ENCODE results near the gene C11orf97. TPM values are rescaled to one million over a fixed set of nuclear protein-coding genes. Genes with fewer than 3 reads are reported as not detected.
A peak's percentile ranks its signal among the peaks of the same experiment; 100 is the strongest.

The C11orf97 gene
- total RNA-seq, 4 donors from 2014 or later: not detected

- Histone ChIP-seq H3K27ac (no peak overlapping the region), H3K4me1 (peaks cover 0 to 17% (median 0%) of the 10 kb centered on the region in 3 donors), H3K27me3 (no peaks in the 10 kb centered on the region), H3K36me3 (no peaks in the 10 kb centered on the region), H3K4me3 (no peak overlapping the region), H3K9me3 (no peaks in the 10 kb centered on the region)
- TF ChIP-seq CTCF (IDR thresholded peaks at IDR 0.05): no peak
- TF ChIP-seq POLR2A (IDR thresholded peaks at IDR 0.05): no peak
- TF ChIP-seq EP300 (IDR thresholded peaks at IDR 0.05): no peak
- TF ChIP-seq POLR2AphosphoS5 (IDR thresholded peaks at IDR 0.05): no peak
- ATAC-seq: no peak
- WGBS, 2 donors (ENCODE audit: low coverage in 1 of 2): 100% methylated on average over 1 of the region's 1 CpG
Observed at GRCh38 chr11:94558468-94558867, 46.2 kb downstream of the C11orf97 start.

GRCh38 chr11:94558932-94559331 is 46.7 kb downstream of the C11orf97 start:
- Histone ChIP-seq H3K4me3 (no peak overlapping the region), H3K9me3 (no peaks in the 10 kb centered on the region), H3K27me3 (no peaks in the 10 kb centered on the region), H3K27ac (no peak overlapping the region), H3K4me1 (peaks cover 0 to 22% (median 0%) of the 10 kb centered on the region in 3 donors), H3K36me3 (no peaks in the 10 kb centered on the region)
- TF ChIP-seq POLR2AphosphoS5 (IDR thresholded peaks at IDR 0.05) (no peak), CTCF (IDR thresholded peaks at IDR 0.05) (no peak), POLR2A (IDR thresholded peaks at IDR 0.05) (no peak), EP300 (IDR thresholded peaks at IDR 0.05) (no peak)
- WGBS, 2 donors (ENCODE audit: low coverage in 1 of 2): 80 to 95% methylated on average over 1 to 4 of the region's 4 CpGs
- no peak for ATAC-seq

- Histone ChIP-seq H3K4me1 (peaks cover 0 to 22% (median 0%) of the 10 kb centered on the region in 3 donors), H3K4me3 (no peak overlapping the region)
- no peak for ATAC-seq
Observed at GRCh38 chr11:94559361-94559760, 47.1 kb downstream of the C11orf97 start.

GRCh38 chr11:94560834-94561233 is 48.6 kb downstream of the C11orf97 start:
- H3K36me3 ChIP-seq: no peaks in the 10 kb centered on the region
- no peaks in the 10 kb centered on the region for H3K27me3 ChIP-seq
- no peak overlapping the region for H3K27ac ChIP-seq
- H3K4me3 ChIP-seq: no peak overlapping the region
- 81% methylated on average over 3 of the region's 3 CpGs; no CpG with 5 or more reads in 1 of the 2 donors for WGBS, 2 donors (ENCODE audit: low coverage in 1 of 2)
- TF ChIP-seq POLR2AphosphoS5 (IDR thresholded peaks at IDR 0.05) (no peak), EP300 (IDR thresholded peaks at IDR 0.05) (no peak), CTCF (IDR thresholded peaks at IDR 0.05) (no peak), POLR2A (IDR thresholded peaks at IDR 0.05) (no peak)
- no peaks in the 10 kb centered on the region for H3K9me3 ChIP-seq
- ATAC-seq: no peak
- peaks cover 0 to 22% (median 0%) of the 10 kb centered on the region in 3 donors for H3K4me1 ChIP-seq

More at GRCh38 chr11:94559361-94559760, 47.1 kb downstream of the C11orf97 start:
- Histone ChIP-seq H3K27me3 (no peaks in the 10 kb centered on the region), H3K27ac (no peak overlapping the region), H3K9me3 (no peaks in the 10 kb centered on the region), H3K36me3 (no peaks in the 10 kb centered on the region)
- WGBS, 2 donors (ENCODE audit: low coverage in 1 of 2): 67 to 74% methylated on average over 1 to 2 of the region's 2 CpGs
- no peak for TF ChIP-seq EP300 (IDR thresholded peaks at IDR 0.05)
- TF ChIP-seq POLR2AphosphoS5 (IDR thresholded peaks at IDR 0.05): no peak
- TF ChIP-seq CTCF (IDR thresholded peaks at IDR 0.05): no peak
- no peak for TF ChIP-seq POLR2A (IDR thresholded peaks at IDR 0.05)

GRCh38 chr11:94563176-94563847 is 51.1 kb downstream of the C11orf97 start:
- Histone ChIP-seq H3K27me3 (no peaks in the 10 kb centered on the region), H3K4me3 (no peak overlapping the region), H3K9me3 (no peaks in the 10 kb centered on the region), H3K36me3 (no peaks in the 10 kb centered on the region), H3K4me1 (peaks cover 0 to 16% (median 0%) of the 10 kb centered on the region in 3 donors), H3K27ac (no peak overlapping the region)
- no peak for TF ChIP-seq POLR2A (IDR thresholded peaks at IDR 0.05)
- TF ChIP-seq POLR2AphosphoS5 (IDR thresholded peaks at IDR 0.05): no peak
- peak; percentile 7 to 47 (median 20) for TF ChIP-seq CTCF (IDR thresholded peaks at IDR 0.05)
- TF ChIP-seq EP300 (IDR thresholded peaks at IDR 0.05): no peak
- ATAC-seq: peak; percentile 86
- WGBS, 2 donors (ENCODE audit: low coverage in 1 of 2): 16 to 35% methylated on average over 3 to 4 of the region's 4 CpGs

Measured in gastroesophageal sphincter (tissue), 4 donors.